Testis (tissue), 3 donors: ENCODE data around the gene ZNF195. TPM values are rescaled to one million over a fixed set of nuclear protein-coding genes. Genes with fewer than 3 reads are reported as not detected.

Experiments
- DNase-seq: peaks from one replicate; pipeline ENCODE4 v3.0.0-alpha.2; 2019
- H3K27ac ChIP-seq, 2 donors: fragments of 200-600 bp; sonication (generic); one replicate each; pipeline ENCODE4 v1.5.1; 2019
- H3K27me3 ChIP-seq: fragments of 200-600 bp; sonication (generic); one replicate; pipeline ENCODE4 v1.5.1; 2019
- H3K36me3 ChIP-seq: fragments of 200-600 bp; sonication (generic); one replicate; pipeline ENCODE4 v1.5.1; 2017; ENCODE audit warnings: low read depth; ENCODE audit errors: missing control alignments
- H3K4me1 ChIP-seq: fragments of 200-600 bp; sonication (generic); one replicate; pipeline ENCODE4 v1.5.1; 2019
- H3K4me3 ChIP-seq, 2 donors: fragments of 200-600 bp; sonication (generic); one replicate each; pipeline ENCODE4 v1.5.1; 2017 to 2019
- H3K9me3 ChIP-seq: fragments of 200-600 bp; sonication (generic); one replicate; pipeline ENCODE4 v1.5.1; 2017
- CTCF ChIP-seq, 3 experiments: fragments of 450-650 bp in 2 of 3; fragments of 200-600 bp in 1 of 3; sonication (generic) in 1 of 3; IDR thresholded peaks; one replicate each; pipeline ENCODE4 v1.5.1; 2016 to 2019; ENCODE audit warnings: antibody characterized with exemption in 3 of 3, mild to moderate bottlenecking in 2 of 3, moderate library complexity in 1 of 3
- POLR2A ChIP-seq: fragments of 450-650 bp; IDR thresholded peaks from one replicate; pipeline ENCODE4 v1.6.1; 2017; ENCODE audit warnings: antibody characterized with exemption, mild to moderate bottlenecking, moderate library complexity
- WGBS, 2 donors: methylation state at CpG; one replicate each; pipeline ENCODE4 v1.1.5; 2018; 5-methylcytosine and 5-hydroxymethylcytosine counted together
- intact Hi-C: fragments of 100-400 bp; cut with DNase I; formaldehyde crosslinking; loops from one replicate; pipeline ENCODE4 v1.15.1; 2023; ENCODE audit warnings: low total_unique reads
- polyA plus RNA-seq: library from polyadenylated mRNA; stranded (reverse); fragments of 350-450 nt; fragmentation: Illumina TruSeq; extraction: RNeasy Lipid Tissue Mini Kit (QIAGEN cat#74804); gene quantifications from one replicate; pipeline ENCODE4 v1.2.3, GENCODE V29; 2014; ENCODE audit warnings: low read depth, low replicate concordance; ENCODE audit not compliant: insufficient read depth
- total RNA-seq, 2 donors: library from RNA; depleted of rRNA; stranded (reverse); fragments of >200 nt; gene quantifications; one replicate each; pipeline ENCODE4 v1.2.3, GENCODE V29; 2016

ZNF195 gene
- total and polyA plus RNA-seq, 3 donors from 2014 or later = 4.6 to 22.7 (median 14.9) TPM

DNA sequence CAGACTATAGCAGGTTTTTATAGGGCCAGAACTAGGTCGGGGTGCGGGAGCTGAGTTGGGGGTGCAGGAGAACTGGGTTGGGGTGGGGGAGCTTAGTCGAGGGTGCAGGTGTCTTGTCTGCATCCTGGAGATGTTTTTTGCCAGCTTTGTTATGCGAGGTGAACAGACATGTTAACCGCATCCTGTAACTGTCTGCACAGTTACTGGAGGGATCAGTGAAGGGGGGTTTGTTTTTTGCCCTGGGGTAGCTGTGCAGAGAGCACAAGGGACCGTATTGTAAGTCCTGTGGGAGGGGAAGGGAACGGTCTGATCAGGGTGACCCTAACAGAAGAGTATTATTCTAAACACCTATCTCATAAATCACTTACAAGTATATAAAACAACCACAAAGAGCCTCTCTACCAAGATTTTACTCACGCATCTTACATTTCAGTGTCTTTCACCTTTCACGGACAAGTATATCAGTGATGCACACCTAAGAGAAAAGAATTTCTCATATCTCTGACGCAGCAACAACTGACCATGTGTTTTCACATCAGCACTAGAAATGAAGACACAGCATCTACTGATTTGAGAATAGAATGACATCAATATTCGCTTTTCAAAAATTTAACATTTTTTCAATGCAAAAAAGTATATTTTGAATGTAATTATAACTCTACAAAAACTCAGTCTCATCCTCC lies 20.8 kb downstream of the ZNF195 start:
- no peak overlapping the region for H3K4me3 ChIP-seq
- H3K36me3 ChIP-seq = no peaks in the 10 kb centered on the region
- no peak for DNase-seq
- H3K9me3 ChIP-seq = no peaks in the 10 kb centered on the region
- H3K27me3 ChIP-seq = no peaks in the 10 kb centered on the region
- no peaks in the 10 kb centered on the region for H3K4me1 ChIP-seq
- WGBS, 2 donors = 88% methylated on average over 11 of the region's 11 CpGs
- no peak overlapping the region for H3K27ac ChIP-seq
- TF ChIP-seq POLR2A (no peak), CTCF (IDR thresholded peaks at IDR 0.05) (no peak)
- intact Hi-C loops = no loop called here

GRCh38 chr11:3357302-3357701 lies 21.6 kb downstream of the ZNF195 start:
- no peaks in the 10 kb centered on the region for H3K27me3 ChIP-seq
- no peak for TF ChIP-seq POLR2A
- TF ChIP-seq CTCF (IDR thresholded peaks at IDR 0.05) = no peak
- intact Hi-C loops = no loop called here
- H3K9me3 ChIP-seq = no peaks in the 10 kb centered on the region
- no peak overlapping the region for H3K4me3 ChIP-seq
- no peaks in the 10 kb centered on the region for H3K4me1 ChIP-seq
- H3K36me3 ChIP-seq = no peaks in the 10 kb centered on the region
- no peak for DNase-seq
- H3K27ac ChIP-seq = no peak overlapping the region
- 91 to 96% methylated on average over 11 of the region's 11 CpGs for WGBS, 2 donors

- TF ChIP-seq POLR2A = no peak
- no peak for TF ChIP-seq CTCF (IDR thresholded peaks at IDR 0.05)
- Histone ChIP-seq H3K36me3 (no peaks in the 10 kb centered on the region), H3K9me3 (no peaks in the 10 kb centered on the region), H3K27me3 (no peaks in the 10 kb centered on the region), H3K4me3 (no peak overlapping the region), H3K4me1 (no peaks in the 10 kb centered on the region), H3K27ac (no peak overlapping the region)
- DNase-seq = no peak
- intact Hi-C loops = no loop called here
- WGBS, 2 donors = 94 to 97% methylated on average over 10 of the region's 10 CpGs
Measured at GRCh38 chr11:3356858-3357257, 22.1 kb downstream of the ZNF195 start.

DNA sequence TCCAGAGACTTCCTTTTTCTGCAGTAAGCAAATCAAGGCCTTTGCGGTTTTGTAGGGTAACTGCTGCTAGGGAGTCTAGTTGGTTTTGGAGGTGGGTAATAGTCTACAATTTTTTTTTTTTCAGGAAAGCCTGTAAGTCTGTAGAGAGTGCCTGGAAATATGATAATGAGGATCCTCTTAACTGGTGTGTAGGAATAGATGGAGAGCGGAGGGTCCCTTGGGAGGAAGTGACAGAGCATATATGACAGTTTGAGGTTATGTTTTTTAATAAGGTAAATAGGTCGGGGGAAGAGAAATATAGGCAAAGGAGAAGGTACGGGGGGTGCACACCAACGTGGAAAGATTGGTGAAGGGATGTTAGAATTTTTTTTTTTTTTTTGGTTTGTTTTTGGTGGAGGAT lies 25.9 kb downstream of the ZNF195 start:
- H3K9me3 ChIP-seq = no peaks in the 10 kb centered on the region
- H3K36me3 ChIP-seq = no peaks in the 10 kb centered on the region
- H3K4me1 ChIP-seq = no peaks in the 10 kb centered on the region
- no peaks in the 10 kb centered on the region for H3K27me3 ChIP-seq
- WGBS, 2 donors = 74 to 87% methylated on average over 5 of the region's 5 CpGs
- H3K27ac ChIP-seq = no peak overlapping the region
- H3K4me3 ChIP-seq = no peak overlapping the region
- intact Hi-C loops = no loop called here
- TF ChIP-seq POLR2A (no peak), CTCF (IDR thresholded peaks at IDR 0.05) (no peak)
- DNase-seq = no peak

DNA sequence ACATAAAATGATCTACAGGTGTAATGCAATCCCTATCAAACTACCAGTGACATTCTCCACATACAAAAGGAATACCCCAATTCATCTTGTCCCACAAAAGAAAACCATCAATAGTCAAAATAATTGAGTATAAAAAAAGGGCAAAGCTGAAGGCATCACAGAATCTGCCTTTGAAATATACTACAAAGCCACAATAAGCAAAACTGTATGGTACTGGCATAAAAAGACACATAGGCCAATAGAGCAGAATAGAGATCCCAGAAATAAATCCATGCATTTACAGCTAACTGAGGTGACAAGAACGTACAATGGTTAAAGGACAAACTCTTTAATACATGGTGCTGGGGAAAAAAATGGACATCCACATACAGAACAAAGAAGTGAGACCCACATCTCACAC lies 31.8 kb downstream of the ZNF195 start:
- DNase-seq = no peak
- H3K4me1 ChIP-seq = no peaks in the 10 kb centered on the region
- 81 to 84% methylated on average over 1 of the region's 1 CpG for WGBS, 2 donors
- no peaks in the 10 kb centered on the region for H3K9me3 ChIP-seq
- no peak overlapping the region for H3K4me3 ChIP-seq
- no peaks in the 10 kb centered on the region for H3K27me3 ChIP-seq
- no peak for TF ChIP-seq CTCF (IDR thresholded peaks at IDR 0.05)
- TF ChIP-seq POLR2A = no peak
- intact Hi-C loops = loop anchor here (10.0 kb wide), 1 partner anchor 58 kb away; no protein-coding TSS in a partner anchor
- no peak overlapping the region for H3K27ac ChIP-seq
- H3K36me3 ChIP-seq = no peaks in the 10 kb centered on the region
